C4-2B (cell line): Measurements from ENCODE around the gene TTC9.

ENCODE experiments used
- H3K27ac ChIP-seq: fragments of 450-650 bp; 2 replicates; pipeline ENCODE4 v1.5.1; 2017
- ZFX ChIP-seq: fragments of 450-650 bp; IDR thresholded peaks from 2 replicates; pipeline ENCODE4 v1.6.1; 2017
- TF ChIP-seq, protein P1 (sequence below): fragments of 450-650 bp; conservative IDR thresholded peaks from 2 replicates; pipeline ENCODE4 v1.5.1; 2017; ENCODE audit warnings: mild to moderate bottlenecking

TTC9 gene

DNA sequence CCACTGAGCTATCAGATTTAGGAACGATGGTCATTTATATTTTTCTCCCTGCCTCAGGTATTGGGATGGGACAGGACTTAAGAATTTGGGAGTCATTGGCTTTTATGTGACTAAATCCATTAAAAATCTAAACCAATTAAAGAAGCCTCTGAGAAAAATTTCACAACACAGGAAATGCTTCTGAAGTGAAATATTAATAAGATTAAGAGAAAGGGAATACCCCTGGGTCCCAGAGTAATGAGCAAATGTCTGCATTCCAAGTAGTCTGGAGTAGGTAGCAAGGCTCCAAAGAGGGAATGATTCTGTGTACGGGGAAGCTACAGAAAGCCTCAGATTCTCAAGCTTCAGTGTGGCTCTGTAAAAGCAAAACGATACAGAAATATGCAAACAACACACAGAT is 40.6 kb upstream of the TTC9 start:
- TF ChIP-seq, protein P1, sequence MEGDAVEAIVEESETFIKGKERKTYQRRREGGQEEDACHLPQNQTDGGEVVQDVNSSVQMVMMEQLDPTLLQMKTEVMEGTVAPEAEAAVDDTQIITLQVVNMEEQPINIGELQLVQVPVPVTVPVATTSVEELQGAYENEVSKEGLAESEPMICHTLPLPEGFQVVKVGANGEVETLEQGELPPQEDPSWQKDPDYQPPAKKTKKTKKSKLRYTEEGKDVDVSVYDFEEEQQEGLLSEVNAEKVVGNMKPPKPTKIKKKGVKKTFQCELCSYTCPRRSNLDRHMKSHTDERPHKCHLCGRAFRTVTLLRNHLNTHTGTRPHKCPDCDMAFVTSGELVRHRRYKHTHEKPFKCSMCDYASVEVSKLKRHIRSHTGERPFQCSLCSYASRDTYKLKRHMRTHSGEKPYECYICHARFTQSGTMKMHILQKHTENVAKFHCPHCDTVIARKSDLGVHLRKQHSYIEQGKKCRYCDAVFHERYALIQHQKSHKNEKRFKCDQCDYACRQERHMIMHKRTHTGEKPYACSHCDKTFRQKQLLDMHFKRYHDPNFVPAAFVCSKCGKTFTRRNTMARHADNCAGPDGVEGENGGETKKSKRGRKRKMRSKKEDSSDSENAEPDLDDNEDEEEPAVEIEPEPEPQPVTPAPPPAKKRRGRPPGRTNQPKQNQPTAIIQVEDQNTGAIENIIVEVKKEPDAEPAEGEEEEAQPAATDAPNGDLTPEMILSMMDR: no peak
- no peak for TF ChIP-seq ZFX

DNA sequence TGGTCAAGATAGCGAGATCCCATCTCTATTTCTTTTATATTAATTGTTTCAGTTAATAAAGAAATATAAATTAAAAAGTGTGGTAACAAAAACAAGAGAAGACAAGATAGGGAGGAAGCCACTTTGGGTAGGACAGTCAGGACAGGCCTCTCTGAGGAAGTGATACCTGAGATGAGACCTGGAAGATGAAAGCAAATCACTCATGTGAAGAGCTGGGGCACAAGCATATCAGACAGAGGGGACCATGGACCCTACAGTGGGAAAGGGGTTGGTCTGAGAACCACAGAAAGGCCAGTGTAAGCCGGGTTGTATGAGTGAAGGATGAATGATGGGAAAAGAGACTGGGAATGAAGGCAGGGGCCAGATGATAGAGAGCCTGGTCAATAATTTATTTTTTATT is 39.5 kb upstream of the TTC9 start:
- no peak overlapping the region for H3K27ac ChIP-seq
- TF ChIP-seq, protein P1: no peak
- no peak for TF ChIP-seq ZFX

More for the DNA sequence above, 40.6 kb upstream of the TTC9 start:
- H3K27ac ChIP-seq: peak overlapping the region; percentile 67

DNA sequence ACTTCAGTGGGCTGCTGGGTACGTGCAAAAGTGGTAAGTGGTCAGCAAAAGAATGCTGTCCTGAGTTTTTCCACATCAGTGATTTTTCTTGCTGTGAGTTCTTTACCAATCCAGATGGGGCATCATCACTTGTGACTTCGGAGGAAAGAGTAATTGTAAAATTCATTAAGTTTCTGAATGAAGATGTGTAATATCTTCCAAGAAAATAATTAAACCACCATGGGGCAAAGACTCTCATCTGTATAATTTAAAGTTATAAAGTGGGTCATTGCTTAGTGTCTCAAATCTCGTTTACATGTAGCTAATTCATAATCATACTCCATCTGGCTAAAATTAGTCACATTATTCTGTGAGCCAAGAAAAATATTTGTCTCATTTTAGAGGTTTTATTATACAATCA is 30.5 kb upstream of the TTC9 start:
- no peak overlapping the region for H3K27ac ChIP-seq
- no peak for TF ChIP-seq ZFX
- TF ChIP-seq, protein P1: no peak

DNA sequence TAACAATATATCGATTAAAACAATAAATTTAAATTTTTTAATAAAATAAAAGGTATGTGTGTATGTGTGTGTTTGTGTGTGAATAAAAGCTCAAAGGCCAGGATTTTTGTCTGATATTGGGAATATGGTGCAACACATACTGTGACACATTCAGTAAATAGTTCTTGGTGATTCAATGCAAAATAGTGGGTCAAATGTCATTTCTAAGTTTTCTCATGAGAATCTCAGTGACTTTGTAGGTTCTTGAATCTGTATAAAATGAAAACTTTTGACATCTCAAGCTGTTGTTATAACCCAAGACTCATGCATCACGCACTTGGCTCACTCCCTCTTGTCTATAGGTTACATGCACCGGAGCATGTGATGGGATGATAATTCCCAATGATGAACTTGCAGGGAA is 25.1 kb upstream of the TTC9 start:
- H3K27ac ChIP-seq: no peak overlapping the region
- TF ChIP-seq ZFX: no peak
- TF ChIP-seq, protein P1: no peak

DNA sequence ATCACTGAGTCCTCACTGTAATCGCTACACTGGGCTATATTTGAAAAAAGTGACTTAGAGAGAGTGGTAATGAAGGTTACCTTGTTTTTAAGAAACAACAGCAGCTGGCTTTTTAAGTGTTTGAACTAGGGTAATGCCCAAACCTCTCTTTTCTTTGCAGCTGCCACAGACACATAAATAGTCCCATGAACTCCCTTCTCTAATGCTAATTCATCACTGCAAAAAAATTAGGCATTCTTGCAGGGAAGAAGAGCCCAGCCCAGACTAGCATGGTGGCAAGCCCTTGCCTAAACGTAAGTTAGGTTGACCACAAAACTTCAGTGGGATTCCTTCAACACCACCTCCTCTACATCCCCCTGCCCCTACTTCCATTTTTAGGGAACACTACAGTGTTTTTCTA is 23.4 kb upstream of the TTC9 start:
- no peak overlapping the region for H3K27ac ChIP-seq
- TF ChIP-seq ZFX: no peak
- TF ChIP-seq, protein P1: no peak

DNA sequence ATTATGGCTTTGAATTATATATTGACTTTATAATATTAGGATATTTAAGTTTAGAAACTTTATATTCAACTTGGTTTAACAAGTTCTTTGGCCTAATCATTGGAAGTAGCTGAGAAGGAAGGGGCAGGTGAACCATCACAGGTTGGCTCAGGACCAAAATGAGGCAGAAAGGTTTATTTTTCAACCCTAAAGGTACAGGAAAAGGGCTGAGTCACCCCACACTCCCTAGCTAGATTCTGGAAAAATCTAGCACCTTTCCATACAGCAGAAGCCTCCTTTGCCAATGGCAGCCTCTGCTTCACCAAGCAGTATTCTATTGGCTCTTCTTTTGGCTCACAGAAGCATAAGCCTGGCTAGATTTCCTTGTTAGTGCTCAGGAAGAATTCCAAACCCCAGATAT is 22.0 kb upstream of the TTC9 start:
- H3K27ac ChIP-seq: no peak overlapping the region
- no peak for TF ChIP-seq ZFX
- TF ChIP-seq, protein P1: no peak

DNA sequence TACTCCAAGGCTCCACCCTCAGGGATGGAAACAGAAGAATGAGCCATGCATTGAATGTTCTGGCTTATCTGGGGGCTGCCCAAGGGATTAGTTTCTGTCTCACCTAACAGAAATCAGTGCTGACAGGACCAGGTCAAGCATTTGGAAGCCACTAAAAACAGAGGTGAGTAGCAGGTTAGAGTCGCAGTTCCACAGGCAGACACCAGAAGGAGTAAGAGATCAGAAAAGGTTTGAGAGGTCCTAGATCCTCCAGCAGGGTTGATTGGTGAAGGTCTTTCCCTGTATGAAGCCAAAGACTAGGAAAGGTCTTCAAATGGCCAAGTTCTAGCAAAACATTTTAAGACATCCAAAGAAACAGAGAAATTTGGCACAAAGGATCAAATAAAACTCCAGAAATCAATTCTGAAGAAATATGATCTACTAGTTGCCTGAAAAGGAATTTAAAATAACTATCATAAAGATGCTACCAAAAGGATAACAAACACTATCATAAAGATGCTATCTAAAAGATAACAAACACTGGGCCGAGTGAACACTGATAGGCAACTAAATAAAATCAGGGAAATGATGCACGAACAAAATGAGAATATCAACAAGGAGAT is 19.5 kb upstream of the TTC9 start:
- H3K27ac ChIP-seq: no peak overlapping the region
- TF ChIP-seq, protein P1: peak; percentile 82
- no peak for TF ChIP-seq ZFX
